ENCODE results near the gene PTH1R.

DNA sequence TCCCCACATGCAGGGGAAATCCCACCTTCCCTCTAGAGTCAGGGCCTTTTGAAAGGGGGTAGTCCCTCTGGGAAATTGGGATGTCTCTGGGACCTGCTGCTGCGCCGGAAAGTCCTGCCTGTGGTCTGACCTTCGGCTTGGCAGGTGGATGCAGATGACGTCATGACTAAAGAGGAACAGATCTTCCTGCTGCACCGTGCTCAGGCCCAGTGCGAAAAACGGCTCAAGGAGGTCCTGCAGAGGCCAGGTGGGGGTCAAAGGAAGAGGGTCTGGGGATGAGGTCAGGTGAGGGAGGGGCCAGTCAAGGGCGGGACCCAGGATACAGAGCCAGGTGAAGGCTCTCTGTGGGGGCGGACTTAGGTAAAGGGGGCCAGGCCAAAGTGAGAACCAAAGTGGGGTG is 16.2 kb downstream of the PTH1R start:
- TF ChIP-seq EP300 (IDR thresholded peaks at IDR 0.05; ENCODE audit: borderline replicate concordance): no peak
- TF ChIP-seq RAD21 (IDR thresholded peaks at IDR 0.05; ENCODE audit: low read depth): no peak
- no peak for TF ChIP-seq TCF12 (IDR thresholded peaks at IDR 0.05; ENCODE audit: low read depth)
- TF ChIP-seq, protein P1, sequence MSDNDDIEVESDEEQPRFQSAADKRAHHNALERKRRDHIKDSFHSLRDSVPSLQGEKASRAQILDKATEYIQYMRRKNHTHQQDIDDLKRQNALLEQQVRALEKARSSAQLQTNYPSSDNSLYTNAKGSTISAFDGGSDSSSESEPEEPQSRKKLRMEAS (IDR thresholded peaks at IDR 0.05): no peak
- TF ChIP-seq EGR1 (IDR thresholded peaks at IDR 0.05): no peak
- no peak for TF ChIP-seq TAF1 (IDR thresholded peaks at IDR 0.05; ENCODE audit: low read depth)
- no peak for TF ChIP-seq CREB1 (IDR thresholded peaks at IDR 0.05; ENCODE audit: low read depth)
- no peak for TF ChIP-seq YY1 (IDR thresholded peaks at IDR 0.05; ENCODE audit: low read depth)
- no peak for TF ChIP-seq ZBTB7A (IDR thresholded peaks at IDR 0.05; ENCODE audit: low read depth)
- TF ChIP-seq, protein P2, sequence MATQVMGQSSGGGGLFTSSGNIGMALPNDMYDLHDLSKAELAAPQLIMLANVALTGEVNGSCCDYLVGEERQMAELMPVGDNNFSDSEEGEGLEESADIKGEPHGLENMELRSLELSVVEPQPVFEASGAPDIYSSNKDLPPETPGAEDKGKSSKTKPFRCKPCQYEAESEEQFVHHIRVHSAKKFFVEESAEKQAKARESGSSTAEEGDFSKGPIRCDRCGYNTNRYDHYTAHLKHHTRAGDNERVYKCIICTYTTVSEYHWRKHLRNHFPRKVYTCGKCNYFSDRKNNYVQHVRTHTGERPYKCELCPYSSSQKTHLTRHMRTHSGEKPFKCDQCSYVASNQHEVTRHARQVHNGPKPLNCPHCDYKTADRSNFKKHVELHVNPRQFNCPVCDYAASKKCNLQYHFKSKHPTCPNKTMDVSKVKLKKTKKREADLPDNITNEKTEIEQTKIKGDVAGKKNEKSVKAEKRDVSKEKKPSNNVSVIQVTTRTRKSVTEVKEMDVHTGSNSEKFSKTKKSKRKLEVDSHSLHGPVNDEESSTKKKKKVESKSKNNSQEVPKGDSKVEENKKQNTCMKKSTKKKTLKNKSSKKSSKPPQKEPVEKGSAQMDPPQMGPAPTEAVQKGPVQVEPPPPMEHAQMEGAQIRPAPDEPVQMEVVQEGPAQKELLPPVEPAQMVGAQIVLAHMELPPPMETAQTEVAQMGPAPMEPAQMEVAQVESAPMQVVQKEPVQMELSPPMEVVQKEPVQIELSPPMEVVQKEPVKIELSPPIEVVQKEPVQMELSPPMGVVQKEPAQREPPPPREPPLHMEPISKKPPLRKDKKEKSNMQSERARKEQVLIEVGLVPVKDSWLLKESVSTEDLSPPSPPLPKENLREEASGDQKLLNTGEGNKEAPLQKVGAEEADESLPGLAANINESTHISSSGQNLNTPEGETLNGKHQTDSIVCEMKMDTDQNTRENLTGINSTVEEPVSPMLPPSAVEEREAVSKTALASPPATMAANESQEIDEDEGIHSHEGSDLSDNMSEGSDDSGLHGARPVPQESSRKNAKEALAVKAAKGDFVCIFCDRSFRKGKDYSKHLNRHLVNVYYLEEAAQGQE (IDR thresholded peaks at IDR 0.05; ENCODE audit: low read depth): no peak
- no peak for TF ChIP-seq FOXM1 (IDR thresholded peaks at IDR 0.05; ENCODE audit: borderline replicate concordance, low read depth)
- TF ChIP-seq NFIC (IDR thresholded peaks at IDR 0.05): no peak
- no peak for TF ChIP-seq TEAD4 (IDR thresholded peaks at IDR 0.05)
- no peak for TF ChIP-seq CEBPB (IDR thresholded peaks at IDR 0.05)

Data from Ishikawa (cell line).